HG02571 (cell line): ENCODE results near the gene KLRC4.
"Not testable (repeated sequence)": the region's sequence is repeated elsewhere in the genome, so short reads cannot be mapped to it uniquely, and the experiment has no call there.

Source experiments
- ATAC-seq: cut with Tn5 transposase; IDR thresholded peaks from one replicate; pipeline ENCODE4 v1.9.1; 2021; ENCODE audit warnings: mild to moderate bottlenecking, moderate library complexity; ENCODE audit not compliant: unreplicated experiment

The KLRC4 gene

GRCh38 chr12:10369557-10370415 is 39.8 kb downstream of the KLRC4 start:
- ATAC-seq = no peak

- ATAC-seq = no peak
Observed at GRCh38 chr12:10368206-10369171, 41.1 kb downstream of the KLRC4 start.

GRCh38 chr12:10367714-10368113 is 41.8 kb downstream of the KLRC4 start:
- ATAC-seq = not testable (repeated sequence)

GRCh38 chr12:10366875-10367274 is 42.7 kb downstream of the KLRC4 start:
- ATAC-seq = no peak

- no peak for ATAC-seq
Observed at GRCh38 chr12:10365696-10366405, 43.7 kb downstream of the KLRC4 start.

GRCh38 chr12:10364815-10365622 is 44.5 kb downstream of the KLRC4 start:
- peak; percentile 50 for ATAC-seq

- peak; percentile 78 for ATAC-seq
Observed at GRCh38 chr12:10363914-10364814, 45.4 kb downstream of the KLRC4 start.

GRCh38 chr12:10363658-10363913 is 46.0 kb downstream of the KLRC4 start:
- ATAC-seq = no peak

- no peak for ATAC-seq
Observed at GRCh38 chr12:10362828-10363657, 46.5 kb downstream of the KLRC4 start.

- no peak for ATAC-seq
Observed at GRCh38 chr12:10362325-10362724, 47.2 kb downstream of the KLRC4 start.

GRCh38 chr12:10361622-10362021 is 47.9 kb downstream of the KLRC4 start:
- ATAC-seq = no peak

GRCh38 chr12:10361084-10361483 is 48.5 kb downstream of the KLRC4 start:
- no peak for ATAC-seq

GRCh38 chr12:10358969-10359368 is 50.6 kb downstream of the KLRC4 start:
- no peak for ATAC-seq

GRCh38 chr12:10358131-10358530 is 51.4 kb downstream of the KLRC4 start:
- no peak for ATAC-seq
